ENCODE measurements around the gene INPP4A. TPM values are rescaled to one million over a fixed set of nuclear protein-coding genes. Genes with fewer than 3 reads are reported as not detected.

INPP4A gene
- total and polyA plus RNA-seq, 2 of the 13 experiments (the other 11 are each of a cell fraction or from before 2014, with no cell fraction given): 10.1 to 10.9 TPM

DNA sequence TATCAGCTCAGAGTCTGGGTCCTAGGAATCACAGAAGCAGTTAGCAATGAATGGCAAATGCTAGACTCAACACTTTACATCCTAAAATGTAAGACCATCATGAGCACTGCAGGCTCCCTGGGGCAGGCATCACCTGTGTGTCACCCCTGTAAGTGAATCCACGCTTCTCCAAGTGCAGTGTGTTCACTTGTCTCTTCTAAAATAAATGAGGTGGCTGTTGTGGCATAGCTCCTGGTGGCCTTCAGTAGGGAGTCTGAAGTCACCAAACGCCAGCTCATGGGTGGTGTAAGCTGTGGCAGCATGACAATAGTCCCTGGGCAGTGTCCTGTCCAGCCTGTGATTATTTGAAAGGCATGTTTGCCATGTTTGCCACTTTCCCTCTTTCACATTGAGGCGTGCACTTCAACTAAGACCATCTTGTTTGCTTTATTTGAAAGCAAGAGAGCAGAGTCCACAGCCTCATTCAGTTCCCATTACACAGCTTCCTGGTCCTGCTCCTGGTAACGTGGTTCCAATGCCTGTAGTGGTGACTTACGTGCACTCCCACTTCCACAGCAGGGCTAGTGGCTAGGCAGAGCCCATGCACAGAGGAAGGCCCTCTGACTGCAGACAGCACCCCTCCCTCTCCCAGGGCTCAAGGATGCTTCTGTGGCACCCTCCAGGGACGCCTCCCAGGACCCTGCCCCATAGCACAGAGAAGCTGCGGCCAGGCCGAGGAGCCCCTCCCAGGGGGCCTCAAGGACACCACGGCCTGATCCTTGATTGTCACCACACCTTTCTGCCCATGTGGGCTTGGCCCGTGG, 139.4 kb downstream of the INPP4A start (continued):
- 0 out of 2 replicates have a peak, but pooled peaks have one; percentile 79 for TF ChIP-seq ZFP90 (CRISPR knock-in tag; IDR thresholded peaks at IDR 0.05; ENCODE audit: borderline replicate concordance)
- TF ChIP-seq, protein P1, sequence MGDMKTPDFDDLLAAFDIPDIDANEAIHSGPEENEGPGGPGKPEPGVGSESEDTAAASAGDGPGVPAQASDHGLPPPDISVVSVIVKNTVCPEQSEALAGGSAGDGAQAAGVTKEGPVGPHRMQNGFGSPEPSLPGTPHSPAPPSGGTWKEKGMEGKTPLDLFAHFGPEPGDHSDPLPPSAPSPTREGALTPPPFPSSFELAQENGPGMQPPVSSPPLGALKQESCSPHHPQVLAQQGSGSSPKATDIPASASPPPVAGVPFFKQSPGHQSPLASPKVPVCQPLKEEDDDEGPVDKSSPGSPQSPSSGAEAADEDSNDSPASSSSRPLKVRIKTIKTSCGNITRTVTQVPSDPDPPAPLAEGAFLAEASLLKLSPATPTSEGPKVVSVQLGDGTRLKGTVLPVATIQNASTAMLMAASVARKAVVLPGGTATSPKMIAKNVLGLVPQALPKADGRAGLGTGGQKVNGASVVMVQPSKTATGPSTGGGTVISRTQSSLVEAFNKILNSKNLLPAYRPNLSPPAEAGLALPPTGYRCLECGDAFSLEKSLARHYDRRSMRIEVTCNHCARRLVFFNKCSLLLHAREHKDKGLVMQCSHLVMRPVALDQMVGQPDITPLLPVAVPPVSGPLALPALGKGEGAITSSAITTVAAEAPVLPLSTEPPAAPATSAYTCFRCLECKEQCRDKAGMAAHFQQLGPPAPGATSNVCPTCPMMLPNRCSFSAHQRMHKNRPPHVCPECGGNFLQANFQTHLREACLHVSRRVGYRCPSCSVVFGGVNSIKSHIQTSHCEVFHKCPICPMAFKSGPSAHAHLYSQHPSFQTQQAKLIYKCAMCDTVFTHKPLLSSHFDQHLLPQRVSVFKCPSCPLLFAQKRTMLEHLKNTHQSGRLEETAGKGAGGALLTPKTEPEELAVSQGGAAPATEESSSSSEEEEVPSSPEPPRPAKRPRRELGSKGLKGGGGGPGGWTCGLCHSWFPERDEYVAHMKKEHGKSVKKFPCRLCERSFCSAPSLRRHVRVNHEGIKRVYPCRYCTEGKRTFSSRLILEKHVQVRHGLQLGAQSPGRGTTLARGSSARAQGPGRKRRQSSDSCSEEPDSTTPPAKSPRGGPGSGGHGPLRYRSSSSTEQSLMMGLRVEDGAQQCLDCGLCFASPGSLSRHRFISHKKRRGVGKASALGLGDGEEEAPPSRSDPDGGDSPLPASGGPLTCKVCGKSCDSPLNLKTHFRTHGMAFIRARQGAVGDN (CRISPR knock-in tag; IDR thresholded peaks at IDR 0.05): peak; percentile 98
- no peak for TF ChIP-seq XBP1 (CRISPR knock-in tag; IDR thresholded peaks at IDR 0.05)
- TF ChIP-seq, protein P2, sequence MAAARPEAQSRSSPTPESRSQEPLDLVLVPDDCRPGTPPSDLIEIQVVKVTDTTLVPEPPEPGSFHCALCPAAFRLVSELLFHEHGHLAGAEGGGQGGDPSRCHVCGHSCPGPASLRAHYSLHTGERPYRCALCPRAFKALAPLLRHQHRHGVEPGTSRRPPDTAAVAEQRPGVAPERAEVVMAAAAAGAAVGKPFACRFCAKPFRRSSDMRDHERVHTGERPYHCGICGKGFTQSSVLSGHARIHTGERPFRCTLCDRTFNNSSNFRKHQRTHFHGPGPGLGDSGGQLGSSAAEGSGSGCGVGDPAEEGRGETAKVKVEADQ (CRISPR knock-in tag; IDR thresholded peaks at IDR 0.05; ENCODE audit: borderline replicate concordance): no peak
- peak; percentile 85 for TF ChIP-seq ZNF501 (CRISPR knock-in tag; IDR thresholded peaks at IDR 0.05)
- no peak for TF ChIP-seq SALL2 (CRISPR knock-in tag; IDR thresholded peaks at IDR 0.05)
- 0 out of 2 replicates have a peak, but pooled peaks have one; percentile 48 for TF ChIP-seq ZNF431 (CRISPR knock-in tag; IDR thresholded peaks at IDR 0.05; ENCODE audit: borderline replicate concordance, low read depth)
- TF ChIP-seq, protein P3, sequence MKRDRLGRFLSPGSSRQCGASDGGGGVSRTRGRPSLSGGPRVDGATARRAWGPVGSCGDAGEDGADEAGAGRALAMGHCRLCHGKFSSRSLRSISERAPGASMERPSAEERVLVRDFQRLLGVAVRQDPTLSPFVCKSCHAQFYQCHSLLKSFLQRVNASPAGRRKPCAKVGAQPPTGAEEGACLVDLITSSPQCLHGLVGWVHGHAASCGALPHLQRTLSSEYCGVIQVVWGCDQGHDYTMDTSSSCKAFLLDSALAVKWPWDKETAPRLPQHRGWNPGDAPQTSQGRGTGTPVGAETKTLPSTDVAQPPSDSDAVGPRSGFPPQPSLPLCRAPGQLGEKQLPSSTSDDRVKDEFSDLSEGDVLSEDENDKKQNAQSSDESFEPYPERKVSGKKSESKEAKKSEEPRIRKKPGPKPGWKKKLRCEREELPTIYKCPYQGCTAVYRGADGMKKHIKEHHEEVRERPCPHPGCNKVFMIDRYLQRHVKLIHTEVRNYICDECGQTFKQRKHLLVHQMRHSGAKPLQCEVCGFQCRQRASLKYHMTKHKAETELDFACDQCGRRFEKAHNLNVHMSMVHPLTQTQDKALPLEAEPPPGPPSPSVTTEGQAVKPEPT (CRISPR knock-in tag; IDR thresholded peaks at IDR 0.05; ENCODE audit: low read depth): 0 out of 2 replicates have a peak, but pooled peaks have one; percentile 18
- TF ChIP-seq, protein P4, sequence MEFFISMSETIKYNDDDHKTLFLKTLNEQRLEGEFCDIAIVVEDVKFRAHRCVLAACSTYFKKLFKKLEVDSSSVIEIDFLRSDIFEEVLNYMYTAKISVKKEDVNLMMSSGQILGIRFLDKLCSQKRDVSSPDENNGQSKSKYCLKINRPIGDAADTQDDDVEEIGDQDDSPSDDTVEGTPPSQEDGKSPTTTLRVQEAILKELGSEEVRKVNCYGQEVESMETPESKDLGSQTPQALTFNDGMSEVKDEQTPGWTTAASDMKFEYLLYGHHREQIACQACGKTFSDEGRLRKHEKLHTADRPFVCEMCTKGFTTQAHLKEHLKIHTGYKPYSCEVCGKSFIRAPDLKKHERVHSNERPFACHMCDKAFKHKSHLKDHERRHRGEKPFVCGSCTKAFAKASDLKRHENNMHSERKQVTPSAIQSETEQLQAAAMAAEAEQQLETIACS (CRISPR knock-in tag; IDR thresholded peaks at IDR 0.05): no peak
- TF ChIP-seq KDM1A (CRISPR knock-in tag; IDR thresholded peaks at IDR 0.05): peak; percentile 68; the same call in 1 of the 2 replicates
- TF ChIP-seq ZSCAN9 (CRISPR knock-in tag; IDR thresholded peaks at IDR 0.05; ENCODE audit: borderline replicate concordance): no peak
- TF ChIP-seq XRCC5 (optimal IDR thresholded peaks at IDR 0.05; ENCODE audit: low read length): peak; percentile 92
- TF ChIP-seq ZNF225 (CRISPR knock-in tag; IDR thresholded peaks at IDR 0.05): 0 out of 2 replicates have a peak, but pooled peaks have one; percentile 33
- no peak for TF ChIP-seq SP2 (CRISPR knock-in tag; IDR thresholded peaks at IDR 0.05)
- TF ChIP-seq, protein P5, sequence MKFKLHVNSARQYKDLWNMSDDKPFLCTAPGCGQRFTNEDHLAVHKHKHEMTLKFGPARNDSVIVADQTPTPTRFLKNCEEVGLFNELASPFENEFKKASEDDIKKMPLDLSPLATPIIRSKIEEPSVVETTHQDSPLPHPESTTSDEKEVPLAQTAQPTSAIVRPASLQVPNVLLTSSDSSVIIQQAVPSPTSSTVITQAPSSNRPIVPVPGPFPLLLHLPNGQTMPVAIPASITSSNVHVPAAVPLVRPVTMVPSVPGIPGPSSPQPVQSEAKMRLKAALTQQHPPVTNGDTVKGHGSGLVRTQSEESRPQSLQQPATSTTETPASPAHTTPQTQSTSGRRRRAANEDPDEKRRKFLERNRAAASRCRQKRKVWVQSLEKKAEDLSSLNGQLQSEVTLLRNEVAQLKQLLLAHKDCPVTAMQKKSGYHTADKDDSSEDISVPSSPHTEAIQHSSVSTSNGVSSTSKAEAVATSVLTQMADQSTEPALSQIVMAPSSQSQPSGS (CRISPR knock-in tag; IDR thresholded peaks at IDR 0.05): peak; percentile 74; the same call in 1 of the 2 replicates
- TF ChIP-seq RFX3 (CRISPR knock-in tag; IDR thresholded peaks at IDR 0.05): no peak
- TF ChIP-seq GPN1 (CRISPR knock-in tag; IDR thresholded peaks at IDR 0.05; ENCODE audit: borderline replicate concordance): no peak
